Mucosa of stomach (tissue), 1 donor: ENCODE results near the gene RTKN2.

Source experiments
- H3K27me3 ChIP-seq: one replicate; pipeline ENCODE4 v1.7.0; 2013; ENCODE audit warnings: mild to moderate bottlenecking, low read length; ENCODE audit not compliant: control insufficient read depth, insufficient read depth
- H3K36me3 ChIP-seq: one replicate; pipeline ENCODE4 v1.7.0; 2013; ENCODE audit warnings: low read length; ENCODE audit not compliant: control insufficient read depth, insufficient read depth
- H3K4me1 ChIP-seq: one replicate; pipeline ENCODE4 v1.7.0; 2013; ENCODE audit warnings: mild to moderate bottlenecking, low read length; ENCODE audit not compliant: control insufficient read depth, insufficient read depth
- H3K4me3 ChIP-seq: one replicate; pipeline ENCODE4 v1.7.0; 2013; ENCODE audit warnings: low read length
- H3K9ac ChIP-seq: one replicate; pipeline ENCODE4 v1.7.0; 2013; ENCODE audit warnings: mild to moderate bottlenecking, low read length, moderate library complexity
- H3K9me3 ChIP-seq: one replicate; pipeline ENCODE4 v1.7.0; 2013; ENCODE audit warnings: mild to moderate bottlenecking, low read length, moderate library complexity; ENCODE audit not compliant: control insufficient read depth
- donor health status: Pancreatic carcinoma.

RTKN2 gene

DNA sequence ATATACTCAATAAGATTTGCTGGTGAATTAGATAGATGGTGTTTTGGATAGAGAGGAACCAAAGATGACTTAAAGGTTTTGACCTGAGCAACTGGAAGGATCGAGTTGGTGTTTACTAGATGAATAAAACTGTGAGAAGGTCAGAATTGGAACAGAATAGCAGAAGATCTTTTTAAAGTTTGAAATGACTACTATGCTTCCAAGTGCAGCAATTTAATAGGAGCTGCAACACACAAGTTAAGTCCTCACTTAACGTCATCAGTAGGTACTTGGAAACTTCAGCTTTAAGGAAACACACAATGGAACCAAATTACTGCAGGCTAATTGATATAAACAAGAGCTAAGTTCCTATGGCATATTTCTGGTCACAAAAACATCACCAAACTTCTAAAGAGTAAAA lies 86.5 kb downstream of the RTKN2 start:
- Histone ChIP-seq H3K4me1 (peaks cover 6% of the 10 kb centered on the region), H3K9ac (no peak overlapping the region), H3K4me3 (no peak overlapping the region), H3K36me3 (no peaks in the 10 kb centered on the region), H3K27me3 (no peaks in the 10 kb centered on the region), H3K9me3 (no peaks in the 10 kb centered on the region)

DNA sequence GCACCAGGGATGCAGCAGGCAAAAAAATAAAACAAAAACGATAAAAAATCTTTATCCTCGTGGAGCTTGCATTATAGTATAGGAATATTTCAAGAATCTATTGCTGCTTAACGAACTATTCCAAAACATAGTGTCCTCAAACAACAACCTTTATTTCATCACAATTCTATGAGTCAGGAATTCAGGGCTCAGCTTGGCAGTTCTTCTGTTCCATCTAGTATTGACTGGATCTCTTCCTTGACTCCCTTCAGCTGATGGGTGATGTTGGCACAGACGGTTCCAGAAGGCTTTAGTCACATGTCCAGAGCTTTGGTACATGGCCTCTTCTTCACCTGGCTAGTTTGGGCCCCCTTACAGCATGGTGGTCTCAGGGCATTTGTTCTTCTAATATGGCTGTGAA lies 88.0 kb downstream of the RTKN2 start:
- Histone ChIP-seq H3K36me3 (no peaks in the 10 kb centered on the region), H3K4me3 (no peak overlapping the region), H3K4me1 (peaks cover 6% of the 10 kb centered on the region), H3K9me3 (no peaks in the 10 kb centered on the region), H3K9ac (no peak overlapping the region), H3K27me3 (no peaks in the 10 kb centered on the region)

DNA sequence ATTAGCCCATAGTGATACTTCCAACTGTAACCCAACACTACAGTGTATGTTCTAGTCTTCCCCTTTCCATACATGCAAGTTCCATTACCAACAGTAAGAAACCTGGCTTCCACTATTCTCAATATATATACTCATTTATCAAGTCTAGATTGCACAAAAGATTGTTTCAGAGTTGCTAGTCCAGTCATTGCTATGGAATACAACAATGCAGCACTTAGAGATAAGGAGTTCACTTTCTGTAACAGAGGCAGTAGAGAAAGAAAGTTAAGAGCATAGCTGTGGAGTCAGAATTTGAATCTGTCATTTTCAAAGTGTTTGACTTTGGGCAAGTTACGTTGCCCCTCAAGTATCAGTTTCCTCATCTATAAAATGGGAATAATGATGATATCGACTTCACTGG lies 90.1 kb downstream of the RTKN2 start:
- no peak overlapping the region for H3K9ac ChIP-seq
- no peaks in the 10 kb centered on the region for H3K36me3 ChIP-seq
- no peak overlapping the region for H3K4me3 ChIP-seq
- H3K9me3 ChIP-seq = no peaks in the 10 kb centered on the region
- H3K27me3 ChIP-seq = no peaks in the 10 kb centered on the region
- peaks cover 2% of the 10 kb centered on the region for H3K4me1 ChIP-seq

DNA sequence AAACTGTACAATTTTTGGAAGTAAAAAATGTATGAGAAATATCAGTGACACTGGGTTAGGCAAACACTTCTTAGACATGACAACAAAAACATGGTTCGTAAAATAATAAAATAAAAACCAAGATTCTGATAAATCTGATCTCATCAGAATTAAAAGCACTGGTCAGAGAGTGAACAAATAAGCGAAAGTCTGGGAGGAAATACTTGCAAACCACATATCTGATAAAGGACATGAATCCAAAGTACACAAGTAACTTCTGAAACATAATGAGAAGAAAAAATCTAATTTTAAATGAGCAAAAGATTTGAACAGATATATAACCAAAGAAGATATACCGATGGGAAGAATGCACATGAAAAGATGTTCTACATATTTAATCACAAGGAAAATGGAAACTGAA lies 91.5 kb downstream of the RTKN2 start:
- no peaks in the 10 kb centered on the region for H3K9me3 ChIP-seq
- H3K4me1 ChIP-seq = no peaks in the 10 kb centered on the region
- no peak overlapping the region for H3K4me3 ChIP-seq
- no peaks in the 10 kb centered on the region for H3K27me3 ChIP-seq
- no peaks in the 10 kb centered on the region for H3K36me3 ChIP-seq
- no peak overlapping the region for H3K9ac ChIP-seq

DNA sequence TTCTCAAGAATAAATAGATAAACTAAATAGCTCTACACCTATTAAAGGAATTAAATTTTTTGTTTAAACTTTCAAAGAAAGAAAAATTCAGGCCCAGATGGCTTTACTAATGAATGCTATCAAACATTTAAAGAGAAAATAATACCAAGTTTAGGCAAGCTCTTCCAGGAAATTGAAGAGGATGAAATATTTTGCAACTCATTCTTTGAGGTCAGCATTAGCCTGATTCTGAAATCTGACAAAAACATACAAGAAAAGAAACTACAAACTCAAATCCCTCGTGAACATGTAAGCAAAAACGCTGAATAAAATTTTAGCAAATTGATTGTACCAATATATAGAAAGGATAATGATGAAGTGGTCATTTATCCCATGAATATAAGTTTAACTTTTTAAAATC lies 93.4 kb downstream of the RTKN2 start:
- Histone ChIP-seq H3K9me3 (no peaks in the 10 kb centered on the region), H3K9ac (no peak overlapping the region)

DNA sequence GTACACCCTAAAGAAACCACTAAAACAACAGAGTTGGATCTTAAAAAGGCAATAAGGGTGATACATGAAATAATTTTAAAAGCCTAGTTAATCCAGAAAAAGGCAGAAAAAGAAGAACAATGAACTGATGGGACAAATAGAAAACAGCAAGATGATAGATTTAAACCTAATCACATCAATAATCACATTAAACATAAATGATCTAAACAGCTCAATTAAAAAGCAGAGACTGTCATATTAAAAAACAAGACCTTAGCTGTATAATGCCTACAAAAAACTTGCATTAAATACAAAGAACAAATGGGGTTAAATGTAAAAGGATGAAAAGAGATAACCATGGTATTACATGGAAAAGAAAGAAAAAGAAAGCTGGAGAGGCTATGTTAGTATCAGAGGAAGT lies 96.2 kb downstream of the RTKN2 start:
- Histone ChIP-seq H3K4me3 (no peak overlapping the region), H3K9me3 (no peaks in the 10 kb centered on the region), H3K27me3 (no peaks in the 10 kb centered on the region), H3K4me1 (no peaks in the 10 kb centered on the region), H3K9ac (no peak overlapping the region), H3K36me3 (no peaks in the 10 kb centered on the region)

More for the DNA sequence above, 93.4 kb downstream of the RTKN2 start:
- Histone ChIP-seq H3K27me3 (no peaks in the 10 kb centered on the region), H3K4me1 (no peaks in the 10 kb centered on the region), H3K4me3 (no peak overlapping the region), H3K36me3 (no peaks in the 10 kb centered on the region)

DNA sequence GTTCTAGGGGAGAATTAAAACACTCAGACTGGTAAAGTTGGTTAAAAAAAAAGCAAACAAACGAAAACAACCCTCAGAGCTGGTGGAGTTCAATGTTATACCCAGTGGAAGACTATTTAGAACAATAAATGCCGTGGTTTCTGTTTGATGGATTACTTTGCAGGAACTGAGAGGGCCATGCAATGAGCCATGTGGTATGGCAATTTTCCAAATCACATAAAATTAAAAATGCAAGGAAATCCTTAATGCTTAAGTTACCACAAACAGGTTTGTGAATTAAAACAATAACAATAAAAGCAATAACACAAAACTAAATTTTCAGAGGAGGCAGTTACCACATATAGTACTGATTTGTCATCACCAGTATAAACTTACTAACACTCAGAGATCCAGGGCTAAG lies 96.9 kb downstream of the RTKN2 start:
- Histone ChIP-seq H3K4me3 (no peak overlapping the region), H3K27me3 (no peaks in the 10 kb centered on the region), H3K9me3 (no peaks in the 10 kb centered on the region), H3K36me3 (no peaks in the 10 kb centered on the region), H3K4me1 (peaks cover 2% of the 10 kb centered on the region), H3K9ac (no peak overlapping the region)

DNA sequence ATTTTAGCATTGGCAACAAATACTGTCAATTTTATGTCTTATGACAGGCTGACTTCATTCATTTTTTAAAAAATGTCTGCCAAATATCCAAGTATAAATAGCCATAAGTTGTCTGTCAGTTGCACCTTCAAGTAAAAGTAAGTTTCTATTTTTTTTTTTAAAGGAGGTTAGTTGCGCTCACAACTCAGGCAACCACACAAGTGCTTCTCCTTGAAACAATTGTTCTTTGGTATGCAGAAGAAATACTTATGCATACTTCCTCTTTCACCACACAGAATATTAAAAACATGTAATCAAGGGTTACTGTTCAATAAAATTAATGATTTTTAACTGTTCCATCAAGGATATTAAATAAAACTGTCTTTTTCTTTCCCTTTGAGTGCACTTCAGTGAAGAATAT lies 97.9 kb downstream of the RTKN2 start:
- no peak overlapping the region for H3K4me3 ChIP-seq
- no peaks in the 10 kb centered on the region for H3K36me3 ChIP-seq
- no peak overlapping the region for H3K9ac ChIP-seq
- H3K9me3 ChIP-seq = no peaks in the 10 kb centered on the region
- peaks cover 12% of the 10 kb centered on the region for H3K4me1 ChIP-seq
- H3K27me3 ChIP-seq = no peaks in the 10 kb centered on the region

DNA sequence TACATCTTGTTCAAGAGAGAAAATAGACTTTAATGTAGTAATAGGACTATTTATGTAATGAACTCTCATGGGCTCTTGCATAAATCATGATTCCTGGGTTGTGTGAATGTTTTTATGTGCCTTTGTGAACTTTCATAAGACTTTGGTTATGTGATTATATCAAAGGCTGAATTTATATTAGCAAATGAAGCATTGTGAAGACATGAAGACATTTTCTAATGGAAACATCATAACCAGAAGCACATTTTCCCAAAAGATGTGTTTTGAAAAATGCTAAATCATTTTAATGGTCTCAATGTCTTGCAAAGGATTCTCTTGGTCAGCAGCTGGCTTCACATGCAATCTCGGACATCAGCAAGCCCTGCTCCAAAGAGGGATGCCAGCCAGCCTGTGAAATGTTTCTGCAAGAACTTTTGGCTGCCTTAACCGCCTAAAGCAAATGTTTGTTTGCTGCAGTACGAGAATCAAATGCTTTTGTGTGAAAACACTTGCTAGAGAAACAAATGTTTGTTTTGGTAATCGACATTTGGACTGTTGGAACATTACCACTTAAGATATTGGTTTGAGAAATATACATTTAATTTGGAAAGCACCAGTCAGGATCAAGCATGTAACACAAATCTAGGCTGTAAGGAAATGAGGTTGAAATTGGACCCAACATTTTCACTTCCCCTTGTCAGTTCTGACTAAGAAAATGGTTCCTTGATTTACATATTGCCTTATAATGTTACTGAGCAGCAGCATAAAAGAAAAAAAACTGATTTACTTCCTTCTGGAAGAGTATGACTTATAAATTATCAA lies 102.1 kb downstream of the RTKN2 start:
- Histone ChIP-seq H3K9me3 (no peaks in the 10 kb centered on the region), H3K9ac (no peak overlapping the region), H3K4me1 (peaks cover 12% of the 10 kb centered on the region), H3K27me3 (no peaks in the 10 kb centered on the region), H3K36me3 (no peaks in the 10 kb centered on the region), H3K4me3 (no peak overlapping the region)

DNA sequence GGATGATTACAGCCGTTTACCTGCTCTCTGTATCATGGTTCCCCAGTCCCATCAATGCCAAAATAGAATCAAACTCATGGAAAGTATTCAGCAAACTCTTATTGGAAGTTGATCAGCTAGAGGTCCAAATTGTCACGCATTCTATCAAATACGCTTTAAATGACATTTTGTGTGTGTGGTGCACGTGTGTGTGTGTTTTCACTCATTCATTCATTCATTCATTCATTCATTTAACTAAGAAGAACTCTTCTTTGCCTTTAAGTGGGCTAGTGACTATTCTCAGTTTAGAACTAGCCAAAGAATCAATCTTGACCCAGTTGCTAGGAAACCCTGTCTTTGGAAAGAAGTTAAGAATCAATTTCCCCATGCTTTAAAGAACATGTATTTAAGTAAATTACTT lies 102.8 kb downstream of the RTKN2 start:
- Histone ChIP-seq H3K36me3 (no peaks in the 10 kb centered on the region), H3K4me1 (peaks cover 12% of the 10 kb centered on the region), H3K9ac (no peak overlapping the region), H3K4me3 (no peak overlapping the region), H3K9me3 (no peaks in the 10 kb centered on the region), H3K27me3 (no peaks in the 10 kb centered on the region)

DNA sequence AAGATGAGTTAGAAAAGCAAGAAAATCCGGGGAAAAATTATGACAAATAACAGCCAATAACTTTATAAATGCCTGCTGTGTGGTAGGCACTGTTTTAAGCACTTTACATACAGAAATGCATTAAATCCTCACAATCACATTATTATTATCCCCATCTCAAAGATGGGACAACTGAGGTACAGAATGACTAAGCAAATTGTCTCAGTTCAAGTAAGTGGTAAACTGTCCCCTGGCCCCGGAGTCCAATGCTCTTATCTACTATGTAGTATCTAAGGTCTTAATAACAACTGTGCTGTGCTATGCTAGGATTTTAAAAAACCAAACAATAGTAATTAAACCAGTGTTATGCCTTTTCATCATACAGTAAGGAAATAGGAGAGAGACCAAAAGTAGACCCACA lies 105.6 kb downstream of the RTKN2 start:
- no peaks in the 10 kb centered on the region for H3K27me3 ChIP-seq
- no peaks in the 10 kb centered on the region for H3K9me3 ChIP-seq
- peaks cover 12% of the 10 kb centered on the region for H3K4me1 ChIP-seq
- H3K4me3 ChIP-seq = no peak overlapping the region
- H3K9ac ChIP-seq = no peak overlapping the region
- no peaks in the 10 kb centered on the region for H3K36me3 ChIP-seq

DNA sequence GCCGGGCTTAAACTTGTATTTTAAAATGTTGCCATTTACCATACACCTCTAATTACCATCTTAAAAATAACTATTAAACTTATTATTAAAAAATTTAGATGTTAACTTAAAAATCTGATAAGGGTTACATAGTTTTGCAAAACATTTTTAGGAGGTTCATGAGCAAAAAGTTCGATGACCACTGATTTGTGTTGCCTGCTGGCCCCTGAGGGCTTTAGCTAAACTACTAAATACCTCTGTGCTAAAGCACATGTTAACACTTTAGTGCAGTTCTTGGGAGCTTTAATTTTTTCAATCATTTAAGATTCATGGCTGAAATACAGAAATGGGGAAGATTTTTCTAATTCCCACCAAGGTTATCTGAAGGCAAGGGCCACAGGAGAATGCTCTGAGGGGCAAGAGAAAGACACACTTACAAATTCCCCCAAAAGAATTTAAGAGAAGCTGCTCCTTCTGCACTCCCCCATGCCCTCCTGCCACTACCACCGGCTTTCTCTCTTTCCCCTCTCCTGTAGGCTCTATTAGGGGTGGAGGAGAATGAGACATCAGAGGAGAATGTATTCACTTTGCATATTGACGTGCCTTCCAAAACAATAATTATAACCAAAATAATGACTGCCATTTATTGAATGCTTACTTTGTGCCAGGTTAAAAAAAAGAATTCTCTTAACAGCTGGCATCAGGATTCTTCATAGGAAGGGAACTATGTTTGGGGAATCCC lies 106.2 kb downstream of the RTKN2 start:
- no peaks in the 10 kb centered on the region for H3K27me3 ChIP-seq
- no peaks in the 10 kb centered on the region for H3K9me3 ChIP-seq
- H3K4me1 ChIP-seq = peaks cover 12% of the 10 kb centered on the region
- H3K36me3 ChIP-seq = no peaks in the 10 kb centered on the region
- no peak overlapping the region for H3K9ac ChIP-seq
- no peak overlapping the region for H3K4me3 ChIP-seq
